MM.1S (cell line): ENCODE results near the gene SCN2A.

ENCODE experiments used
- DNase-seq: peaks from one replicate; pipeline ENCODE4 v3.0.0-alpha.2; 2015
- H2AFZ ChIP-seq: fragments of 300-600 bp; sonication (generic); 2 replicates; pipeline ENCODE4 v1.6.0; 2016; ENCODE audit warnings: antibody characterized with exemption, low read length
- H3F3A ChIP-seq: fragments of 300-600 bp; sonication (generic); 2 replicates; pipeline ENCODE4 v1.6.1; 2016; ENCODE audit warnings: mild to moderate bottlenecking, antibody characterized with exemption, low read length, moderate library complexity, mixed read lengths; ENCODE audit not compliant: insufficient read depth
- H3K27ac ChIP-seq: fragments of 300-600 bp; sonication (generic); 2 replicates; pipeline ENCODE4 v1.5.1; 2016; ENCODE audit warnings: mild to moderate bottlenecking, low read length
- H3K27me3 ChIP-seq: fragments of 300-600 bp; sonication (generic); replicated peaks from 2 replicates; pipeline ENCODE4 v1.6.0; 2016; ENCODE audit warnings: low read length; ENCODE audit not compliant: insufficient read depth
- H3K36me3 ChIP-seq: fragments of 300-600 bp; sonication (generic); replicated peaks from 2 replicates; pipeline ENCODE4 v1.6.1; 2016; ENCODE audit warnings: mild to moderate bottlenecking, low read length, mixed read lengths; ENCODE audit not compliant: insufficient read depth
- H3K4me1 ChIP-seq: fragments of 300-600 bp; sonication (generic); 2 replicates; pipeline ENCODE4 v1.6.1; 2016; ENCODE audit warnings: low read length, mixed read lengths
- H3K4me2 ChIP-seq: fragments of 300-600 bp; sonication (generic); 2 replicates; pipeline ENCODE4 v1.6.0; 2016; ENCODE audit warnings: low read depth, low read length
- H3K4me3 ChIP-seq: fragments of 300-600 bp; sonication (generic); 2 replicates; pipeline ENCODE4 v1.5.1; 2016; ENCODE audit warnings: low read length, mixed read lengths
- H3K79me2 ChIP-seq: fragments of 300-600 bp; sonication (generic); 2 replicates; pipeline ENCODE4 v1.6.1; 2016; ENCODE audit warnings: mixed run types, low read length, mixed read lengths
- H3K9ac ChIP-seq: fragments of 300-600 bp; sonication (generic); 2 replicates; pipeline ENCODE4 v1.6.1; 2016; ENCODE audit warnings: low read length, mixed read lengths
- H3K9me2 ChIP-seq: fragments of 300-600 bp; sonication (generic); replicated peaks from 2 replicates; pipeline ENCODE4 v1.6.1; 2016; ENCODE audit warnings: mild to moderate bottlenecking, low read length, mixed read lengths; ENCODE audit not compliant: insufficient read depth
- H3K9me3 ChIP-seq: fragments of 300-600 bp; sonication (generic); replicated peaks from 2 replicates; pipeline ENCODE4 v1.6.1; 2016; ENCODE audit warnings: mild to moderate bottlenecking, low read length, mixed read lengths; ENCODE audit not compliant: insufficient read depth
- H4K20me1 ChIP-seq: fragments of 300-600 bp; sonication (generic); 2 replicates; pipeline ENCODE4 v1.6.1; 2016; ENCODE audit warnings: mild to moderate bottlenecking, low read length, moderate library complexity, mixed read lengths; ENCODE audit not compliant: insufficient read depth
- EZH2 ChIP-seq: fragments of 300-600 bp; sonication (generic); optimal IDR thresholded peaks from 2 replicates; pipeline ENCODE3; 2017; ENCODE audit warnings: low read depth, mild to moderate bottlenecking, antibody characterized with exemption, low read length, mixed read lengths
- EZH2phosphoT487 ChIP-seq: fragments of 300-600 bp; sonication (generic); IDR thresholded peaks from 2 replicates; pipeline ENCODE4 v1.6.1; 2018; ENCODE audit warnings: antibody characterized with exemption, low read length
- TF ChIP-seq, protein P1 (sequence below): fragments of 300-600 bp; sonication (generic); IDR thresholded peaks from 2 replicates; pipeline ENCODE4 v1.5.1; 2016; ENCODE audit warnings: antibody characterized with exemption, low read length, mixed read lengths

Gene SCN2A

DNA sequence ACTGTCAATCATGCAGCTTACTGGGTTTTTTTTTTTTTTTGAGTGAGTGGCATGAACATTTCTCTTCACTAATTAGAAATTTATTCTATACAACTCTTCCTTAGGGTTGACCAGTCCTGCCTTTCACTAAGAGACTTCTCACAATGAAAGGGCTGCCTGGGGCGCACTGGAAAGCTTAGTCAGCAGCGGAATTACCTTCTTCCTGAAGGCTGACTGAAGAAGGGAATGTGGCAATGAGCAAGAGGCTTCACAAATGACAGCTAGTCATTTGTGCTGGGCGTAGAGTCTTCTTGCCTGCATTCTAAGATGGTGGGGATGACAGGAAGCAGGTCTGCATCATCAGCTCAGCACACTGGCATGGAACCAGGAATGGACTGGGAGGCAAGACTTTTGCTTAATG is 19.7 kb upstream of the SCN2A start:
- Histone ChIP-seq H4K20me1 (no peaks in the 10 kb centered on the region), H3K9ac (no peak overlapping the region), H3F3A (no peaks in the 10 kb centered on the region), H3K79me2 (no peaks in the 10 kb centered on the region), H3K4me3 (no peak overlapping the region), H3K36me3 (no peaks in the 10 kb centered on the region), H3K4me2 (no peak overlapping the region), H2AFZ (no peak overlapping the region), H3K27ac (no peak overlapping the region), H3K27me3 (no peaks in the 10 kb centered on the region), H3K9me3 (no peaks in the 10 kb centered on the region), H3K9me2 (no peaks in the 10 kb centered on the region), H3K4me1 (no peaks in the 10 kb centered on the region)
- TF ChIP-seq EZH2phosphoT487 = no peak
- no peak for TF ChIP-seq EZH2
- TF ChIP-seq, protein P1, sequence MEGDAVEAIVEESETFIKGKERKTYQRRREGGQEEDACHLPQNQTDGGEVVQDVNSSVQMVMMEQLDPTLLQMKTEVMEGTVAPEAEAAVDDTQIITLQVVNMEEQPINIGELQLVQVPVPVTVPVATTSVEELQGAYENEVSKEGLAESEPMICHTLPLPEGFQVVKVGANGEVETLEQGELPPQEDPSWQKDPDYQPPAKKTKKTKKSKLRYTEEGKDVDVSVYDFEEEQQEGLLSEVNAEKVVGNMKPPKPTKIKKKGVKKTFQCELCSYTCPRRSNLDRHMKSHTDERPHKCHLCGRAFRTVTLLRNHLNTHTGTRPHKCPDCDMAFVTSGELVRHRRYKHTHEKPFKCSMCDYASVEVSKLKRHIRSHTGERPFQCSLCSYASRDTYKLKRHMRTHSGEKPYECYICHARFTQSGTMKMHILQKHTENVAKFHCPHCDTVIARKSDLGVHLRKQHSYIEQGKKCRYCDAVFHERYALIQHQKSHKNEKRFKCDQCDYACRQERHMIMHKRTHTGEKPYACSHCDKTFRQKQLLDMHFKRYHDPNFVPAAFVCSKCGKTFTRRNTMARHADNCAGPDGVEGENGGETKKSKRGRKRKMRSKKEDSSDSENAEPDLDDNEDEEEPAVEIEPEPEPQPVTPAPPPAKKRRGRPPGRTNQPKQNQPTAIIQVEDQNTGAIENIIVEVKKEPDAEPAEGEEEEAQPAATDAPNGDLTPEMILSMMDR = no peak
- no peak for DNase-seq

DNA sequence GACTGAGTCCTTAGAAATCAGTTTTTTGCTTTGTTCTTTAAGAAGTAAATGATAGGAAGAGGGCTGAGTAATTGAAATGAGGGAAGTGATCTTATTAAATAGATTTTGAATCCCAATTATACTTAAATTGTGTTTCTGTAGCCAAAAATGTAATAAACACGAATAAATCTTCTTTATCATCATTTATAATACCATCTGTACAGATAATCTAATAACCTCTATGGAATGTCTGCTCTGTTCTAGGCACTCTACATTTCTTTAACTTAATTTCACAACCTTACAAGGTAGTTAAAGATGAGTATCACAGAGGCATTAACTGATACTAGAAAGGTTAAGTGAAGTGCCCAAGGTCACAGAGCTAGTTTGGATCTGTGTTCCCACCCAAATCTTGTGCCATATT is 14.3 kb upstream of the SCN2A start:
- H3K9me2 ChIP-seq = no peaks in the 10 kb centered on the region
- no peaks in the 10 kb centered on the region for H3K27me3 ChIP-seq
- no peaks in the 10 kb centered on the region for H3K4me1 ChIP-seq
- H3K36me3 ChIP-seq = no peaks in the 10 kb centered on the region
- H3K4me3 ChIP-seq = no peak overlapping the region
- H2AFZ ChIP-seq = no peak overlapping the region
- no peaks in the 10 kb centered on the region for H4K20me1 ChIP-seq
- no peak for DNase-seq
- H3K27ac ChIP-seq = no peak overlapping the region
- H3K79me2 ChIP-seq = no peaks in the 10 kb centered on the region
- no peaks in the 10 kb centered on the region for H3F3A ChIP-seq
- H3K9me3 ChIP-seq = no peaks in the 10 kb centered on the region
- H3K9ac ChIP-seq = no peak overlapping the region
- no peak for TF ChIP-seq EZH2
- TF ChIP-seq EZH2phosphoT487 = no peak
- TF ChIP-seq, protein P1 = no peak
- no peak overlapping the region for H3K4me2 ChIP-seq

DNA sequence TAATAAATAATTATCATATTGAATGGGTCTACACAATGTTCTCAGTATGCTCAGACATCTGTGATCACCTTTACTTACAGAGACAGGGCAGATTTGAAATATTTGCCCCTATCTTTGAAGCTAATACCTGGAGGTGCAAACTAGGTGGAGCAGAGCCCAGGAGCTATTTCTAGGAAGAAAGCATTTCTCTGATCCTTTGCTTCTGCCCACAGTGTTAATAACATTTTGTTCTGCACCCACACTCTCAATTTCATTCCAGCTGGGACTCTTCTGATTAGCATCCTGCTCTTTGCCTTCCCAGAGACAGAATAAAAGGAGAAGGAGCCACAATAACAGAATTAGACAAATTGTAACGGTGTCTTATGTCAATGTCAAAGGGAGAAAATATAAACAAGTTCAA is 11.6 kb upstream of the SCN2A start:
- Histone ChIP-seq H3K79me2 (no peaks in the 10 kb centered on the region), H2AFZ (no peak overlapping the region), H4K20me1 (no peaks in the 10 kb centered on the region), H3K27ac (no peak overlapping the region), H3F3A (no peaks in the 10 kb centered on the region), H3K9me3 (no peaks in the 10 kb centered on the region), H3K4me1 (no peaks in the 10 kb centered on the region), H3K9ac (no peak overlapping the region), H3K9me2 (no peaks in the 10 kb centered on the region), H3K27me3 (no peaks in the 10 kb centered on the region), H3K36me3 (no peaks in the 10 kb centered on the region), H3K4me2 (no peak overlapping the region), H3K4me3 (no peak overlapping the region)
- DNase-seq = no peak
- TF ChIP-seq, protein P1 = no peak
- TF ChIP-seq EZH2 (no peak), EZH2phosphoT487 (no peak)
